ENCODE measurements around the gene F10. TPM values are rescaled to one million over a fixed set of nuclear protein-coding genes. Genes with fewer than 3 reads are reported as not detected.

F10 gene
- total and polyA plus RNA-seq, 12 donors = 4.4 to 81.8 (median 12.6) TPM

DNA sequence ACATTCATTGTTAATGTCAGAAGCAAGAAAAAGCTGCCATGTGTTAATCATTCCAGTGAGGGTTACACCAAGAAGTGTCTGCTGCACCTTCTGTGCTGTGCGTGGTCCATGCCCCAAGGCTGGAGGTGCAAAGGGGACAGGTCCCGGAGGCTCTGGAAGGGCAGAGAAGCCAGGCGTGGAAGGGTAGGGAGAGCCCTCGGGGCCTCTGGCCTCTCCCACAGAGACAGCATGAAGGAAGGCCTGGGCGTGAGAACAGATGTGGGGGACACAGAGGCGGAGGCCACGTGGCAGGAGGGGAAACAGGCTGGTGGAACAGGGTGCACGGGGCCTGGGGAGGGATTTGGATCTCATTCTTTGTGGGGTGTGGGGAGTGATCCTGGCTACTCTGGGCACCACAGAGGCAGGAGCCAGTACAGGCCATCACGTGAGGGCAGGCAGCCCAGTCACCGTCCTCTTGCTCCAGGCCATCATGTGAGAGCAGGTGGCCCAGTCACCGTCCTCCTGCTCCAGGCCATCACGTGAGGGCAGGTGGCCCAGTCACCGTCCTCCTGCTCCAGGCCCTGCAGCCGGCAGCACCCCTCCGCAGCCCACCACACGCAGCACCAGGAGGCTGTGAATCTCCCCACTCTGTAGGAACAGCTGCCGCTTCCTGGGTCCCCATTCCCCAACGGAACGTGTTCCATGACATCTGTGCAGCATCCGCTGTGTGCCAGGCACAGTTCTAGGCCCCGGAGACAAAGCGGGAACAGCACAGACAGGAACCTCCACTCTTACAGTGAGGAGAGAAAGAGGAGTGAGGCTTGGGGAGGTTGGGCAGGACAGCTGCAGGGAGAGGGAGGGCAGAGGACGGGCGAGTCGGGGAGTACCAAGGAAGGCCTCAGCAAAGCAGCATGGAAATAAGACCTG is 27.2 kb upstream of the F10 start:
- Histone ChIP-seq H3K27me3 (no peaks in the 10 kb centered on the region), H3K27ac (no peak overlapping the region), H3K4me1 (replicated peaks in 1 of 2) (no peaks in the 10 kb centered on the region), H3K36me3 (replicated peaks in 1 of 2) (no peaks in the 10 kb centered on the region), H3K4me3 (no peak overlapping the region), H3K9me3 (replicated peaks in 1 of 3) (no peaks in the 10 kb centered on the region)
- TF ChIP-seq POLR2A (IDR thresholded peaks at IDR 0.05) = no peak
- TF ChIP-seq, protein P1, sequence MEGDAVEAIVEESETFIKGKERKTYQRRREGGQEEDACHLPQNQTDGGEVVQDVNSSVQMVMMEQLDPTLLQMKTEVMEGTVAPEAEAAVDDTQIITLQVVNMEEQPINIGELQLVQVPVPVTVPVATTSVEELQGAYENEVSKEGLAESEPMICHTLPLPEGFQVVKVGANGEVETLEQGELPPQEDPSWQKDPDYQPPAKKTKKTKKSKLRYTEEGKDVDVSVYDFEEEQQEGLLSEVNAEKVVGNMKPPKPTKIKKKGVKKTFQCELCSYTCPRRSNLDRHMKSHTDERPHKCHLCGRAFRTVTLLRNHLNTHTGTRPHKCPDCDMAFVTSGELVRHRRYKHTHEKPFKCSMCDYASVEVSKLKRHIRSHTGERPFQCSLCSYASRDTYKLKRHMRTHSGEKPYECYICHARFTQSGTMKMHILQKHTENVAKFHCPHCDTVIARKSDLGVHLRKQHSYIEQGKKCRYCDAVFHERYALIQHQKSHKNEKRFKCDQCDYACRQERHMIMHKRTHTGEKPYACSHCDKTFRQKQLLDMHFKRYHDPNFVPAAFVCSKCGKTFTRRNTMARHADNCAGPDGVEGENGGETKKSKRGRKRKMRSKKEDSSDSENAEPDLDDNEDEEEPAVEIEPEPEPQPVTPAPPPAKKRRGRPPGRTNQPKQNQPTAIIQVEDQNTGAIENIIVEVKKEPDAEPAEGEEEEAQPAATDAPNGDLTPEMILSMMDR (IDR thresholded peaks at IDR 0.05) = no peak
- 80 to 87% (median 82%) methylated on average over 21 to 25 of the region's 25 CpGs for WGBS, 4 donors
- no peak for DNase-seq
- intact Hi-C loops (cut with DNase I) = no loop called here

DNA sequence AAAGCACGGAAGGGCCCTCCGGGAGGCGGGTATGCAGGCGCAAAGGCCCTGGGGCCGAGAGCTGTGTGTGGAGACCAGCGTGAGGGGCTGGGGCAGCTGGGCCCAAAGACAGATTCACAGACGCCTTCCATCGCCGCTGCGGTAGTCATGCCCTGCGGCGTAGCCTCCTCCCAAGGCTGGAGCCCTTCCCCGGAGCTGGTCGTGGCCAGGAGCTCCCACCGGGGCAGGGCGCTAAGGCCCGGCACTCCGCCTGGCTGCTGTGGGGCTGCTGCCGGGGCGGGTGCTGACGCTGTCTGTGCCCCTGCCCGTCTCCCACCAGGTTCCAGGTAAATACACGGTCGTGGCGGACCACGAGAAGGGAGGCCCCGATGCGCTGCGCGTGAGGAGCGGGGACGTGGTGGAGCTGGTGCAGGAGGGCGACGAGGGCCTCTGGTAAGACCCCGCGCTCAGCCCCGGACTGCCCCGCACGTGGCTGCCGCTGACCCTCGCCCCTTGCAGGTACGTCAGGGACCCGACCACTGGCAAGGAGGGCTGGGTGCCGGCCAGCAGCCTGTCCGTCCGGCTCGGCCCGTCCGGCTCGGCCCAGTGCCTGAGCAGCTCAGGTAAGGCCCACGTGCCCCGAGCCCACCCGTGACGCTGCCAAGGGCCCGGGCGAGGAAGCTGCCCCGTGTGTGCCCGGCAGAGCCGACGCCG is 26.4 kb upstream of the F10 start:
- Histone ChIP-seq H3K27ac (no peak overlapping the region), H3K4me3 (no peak overlapping the region), H3K9me3 (replicated peaks in 1 of 3) (no peaks in the 10 kb centered on the region), H3K4me1 (replicated peaks in 1 of 2) (no peaks in the 10 kb centered on the region), H3K36me3 (replicated peaks in 1 of 2) (no peaks in the 10 kb centered on the region), H3K27me3 (no peaks in the 10 kb centered on the region)
- no peak for DNase-seq
- intact Hi-C loops (cut with DNase I) = no loop called here
- 87 to 96% (median 90%) methylated on average over 26 to 61 of the region's 61 CpGs for WGBS, 4 donors
- no peak for TF ChIP-seq POLR2A (IDR thresholded peaks at IDR 0.05)
- TF ChIP-seq, protein P1 (IDR thresholded peaks at IDR 0.05) = no peak

DNA sequence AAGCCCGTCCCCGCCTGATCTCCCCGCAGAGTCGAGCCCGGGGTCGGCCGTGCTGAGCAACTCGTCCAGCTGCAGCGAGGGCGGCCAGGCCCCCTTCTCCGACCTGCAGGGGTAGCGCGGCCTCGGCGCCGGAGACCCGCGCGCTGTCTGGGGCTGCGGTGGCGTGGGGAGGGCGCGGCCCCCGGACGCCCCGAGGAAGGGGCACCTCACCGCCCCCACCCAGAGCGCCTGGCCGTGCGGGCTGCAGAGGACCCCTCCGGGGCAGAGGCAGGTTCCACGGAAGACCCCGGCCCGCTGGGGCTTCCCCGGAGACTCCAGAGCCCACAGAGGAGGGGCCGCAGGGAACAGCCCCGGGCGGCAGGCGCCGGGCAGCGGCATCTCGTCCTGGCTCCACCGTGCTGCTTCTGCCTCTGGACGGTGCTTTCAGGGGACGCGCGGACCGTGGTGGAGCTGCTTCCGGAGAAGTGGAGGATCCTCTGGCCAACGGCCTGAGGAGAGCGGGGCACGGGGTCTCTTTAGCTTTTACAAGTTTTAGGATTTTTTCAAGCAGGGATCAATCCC is 25.8 kb upstream of the F10 start:
- Histone ChIP-seq H3K27ac (no peak overlapping the region), H3K27me3 (no peaks in the 10 kb centered on the region), H3K4me1 (replicated peaks in 1 of 2) (no peaks in the 10 kb centered on the region), H3K36me3 (replicated peaks in 1 of 2) (no peaks in the 10 kb centered on the region), H3K9me3 (replicated peaks in 1 of 3) (no peaks in the 10 kb centered on the region), H3K4me3 (no peak overlapping the region)
- 82 to 91% (median 90%) methylated on average over 22 to 52 of the region's 52 CpGs for WGBS, 4 donors
- intact Hi-C loops (cut with DNase I) = no loop called here
- DNase-seq = no peak
- TF ChIP-seq POLR2A (IDR thresholded peaks at IDR 0.05) = no peak

DNA sequence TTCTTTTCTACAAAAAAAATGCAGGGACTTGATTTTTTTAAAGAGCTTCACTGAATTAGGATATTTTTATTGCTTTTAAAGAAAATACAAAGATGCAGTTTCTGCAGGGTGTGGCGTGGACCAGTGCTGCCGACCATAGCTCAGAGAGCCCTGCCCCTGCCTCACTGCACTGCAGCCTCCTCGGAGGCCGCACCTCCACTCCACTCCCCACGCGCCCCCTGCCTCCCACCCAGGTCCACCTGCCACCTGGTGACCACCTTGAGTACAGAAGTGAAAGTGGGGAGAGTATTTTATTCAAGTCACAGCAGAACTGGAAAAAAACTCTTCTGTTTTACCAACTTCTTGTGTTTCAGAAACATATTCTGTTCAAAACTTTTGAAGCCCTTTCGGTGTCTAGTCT is 24.9 kb upstream of the F10 start:
- no peaks in the 10 kb centered on the region for H3K27me3 ChIP-seq
- H3K27ac ChIP-seq = no peak overlapping the region
- no peaks in the 10 kb centered on the region for H3K36me3 ChIP-seq (replicated peaks in 1 of 2)
- H3K4me3 ChIP-seq = no peak overlapping the region
- DNase-seq = no peak
- H3K4me1 ChIP-seq (replicated peaks in 1 of 2) = no peaks in the 10 kb centered on the region
- intact Hi-C loops (cut with DNase I) = no loop called here
- no peak for TF ChIP-seq POLR2A (IDR thresholded peaks at IDR 0.05)
- TF ChIP-seq, protein P1 (IDR thresholded peaks at IDR 0.05) = no peak
- no peaks in the 10 kb centered on the region for H3K9me3 ChIP-seq (replicated peaks in 1 of 3)
- 83 to 89% (median 85%) methylated on average over 7 of the region's 7 CpGs for WGBS, 4 donors
